GM19324 (cell line): ENCODE measurements around the gene CXCR3.
"Not testable (repeated sequence)": the region's sequence is repeated elsewhere in the genome, so short reads cannot be mapped to it uniquely, and the experiment has no call there.

Source experiments
- ATAC-seq: cut with Tn5 transposase; IDR thresholded peaks from one replicate; pipeline ENCODE4 v1.9.1; 2021; ENCODE audit warnings: mild to moderate bottlenecking, moderate library complexity; ENCODE audit not compliant: unreplicated experiment, low FRiP score

The CXCR3 gene

DNA sequence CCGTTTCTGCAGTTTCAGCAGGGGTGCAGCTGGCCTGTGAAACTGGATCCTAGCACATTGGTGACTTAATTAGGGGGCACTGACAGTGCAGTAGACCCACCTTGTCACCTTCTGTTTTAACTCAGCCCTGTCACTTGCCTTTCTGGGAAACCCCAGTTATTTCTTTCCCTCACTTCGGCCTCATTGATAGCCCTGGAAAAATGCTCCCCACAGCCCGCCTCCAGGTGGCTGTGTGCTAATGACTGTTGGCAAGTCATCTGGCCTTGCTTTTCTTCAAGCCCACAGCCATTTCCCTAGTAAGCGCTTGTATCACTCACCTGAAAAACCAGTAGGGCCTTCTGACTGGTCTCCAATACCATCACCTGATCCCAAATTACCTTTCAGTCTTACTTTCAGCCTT is 3.3 kb downstream of the CXCR3 start:
- no peak for ATAC-seq

DNA sequence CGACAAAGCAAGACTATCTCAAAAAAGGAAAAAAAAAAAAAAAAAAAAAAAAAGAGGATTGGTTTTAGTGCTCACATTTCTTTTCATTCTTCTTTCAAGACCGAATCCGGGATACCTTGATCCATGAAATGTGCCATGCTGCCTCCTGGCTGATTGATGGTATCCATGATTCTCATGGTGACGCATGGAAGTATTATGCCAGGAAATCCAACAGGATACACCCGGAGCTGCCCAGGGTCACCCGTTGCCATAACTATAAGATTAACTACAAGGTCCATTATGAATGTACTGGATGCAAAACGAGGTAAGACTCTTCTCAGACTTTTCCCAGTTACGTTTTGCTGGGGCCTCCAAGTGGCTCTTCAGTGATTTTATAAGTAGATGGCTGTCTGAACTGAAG is 6.1 kb downstream of the CXCR3 start:
- no peak for ATAC-seq

DNA sequence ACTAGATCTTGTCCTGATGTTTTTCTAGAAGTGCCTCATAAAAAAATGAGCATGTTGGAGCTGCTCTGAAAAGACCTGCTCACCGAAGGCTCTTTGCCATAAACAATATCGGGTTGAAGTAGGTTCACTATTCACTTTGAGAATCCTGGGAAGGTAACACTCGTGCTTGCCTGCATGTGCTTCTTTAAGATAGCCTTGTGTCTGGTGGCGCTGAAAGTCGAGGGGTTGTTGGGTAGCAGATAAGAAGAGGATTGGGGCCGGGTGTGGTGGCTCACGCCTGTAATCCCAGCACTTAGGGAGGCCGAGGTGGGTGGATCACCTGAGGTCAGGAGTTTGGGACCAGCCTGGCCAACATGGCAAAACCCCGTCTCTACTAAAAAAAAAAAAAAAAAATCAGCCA is 6.6 kb downstream of the CXCR3 start:
- ATAC-seq, result not testable (repeated sequence)

DNA sequence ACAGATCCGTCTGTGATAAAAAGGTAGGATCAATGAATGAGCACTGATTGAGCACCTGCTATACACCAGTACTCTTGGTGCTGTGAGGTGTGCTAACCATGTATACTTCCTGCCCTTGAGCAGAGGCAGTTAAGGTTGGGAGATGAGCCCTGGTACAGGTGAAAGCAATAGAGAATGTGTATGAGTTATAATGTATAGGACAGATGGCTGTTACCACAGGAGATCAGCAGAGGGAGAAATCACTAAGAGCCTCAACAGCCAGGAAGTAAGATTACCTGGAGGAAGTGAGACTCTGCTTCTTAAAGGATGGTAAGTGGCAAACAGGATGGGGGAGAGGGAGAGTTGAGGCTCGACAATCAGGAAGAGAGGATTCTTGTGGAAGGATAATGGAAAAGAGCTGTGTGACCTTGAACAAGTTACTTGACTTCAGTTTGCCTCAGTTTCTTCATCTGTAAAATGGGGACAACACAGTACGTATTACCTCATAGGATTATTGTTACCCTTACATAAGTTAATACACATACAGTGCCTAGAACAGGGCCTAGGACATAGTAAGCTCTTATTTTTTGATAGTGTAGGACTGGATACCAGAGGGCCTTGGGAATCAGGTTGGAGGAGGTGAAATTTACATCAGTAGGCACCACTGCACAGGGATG is 9.1 kb downstream of the CXCR3 start:
- no peak for ATAC-seq

DNA sequence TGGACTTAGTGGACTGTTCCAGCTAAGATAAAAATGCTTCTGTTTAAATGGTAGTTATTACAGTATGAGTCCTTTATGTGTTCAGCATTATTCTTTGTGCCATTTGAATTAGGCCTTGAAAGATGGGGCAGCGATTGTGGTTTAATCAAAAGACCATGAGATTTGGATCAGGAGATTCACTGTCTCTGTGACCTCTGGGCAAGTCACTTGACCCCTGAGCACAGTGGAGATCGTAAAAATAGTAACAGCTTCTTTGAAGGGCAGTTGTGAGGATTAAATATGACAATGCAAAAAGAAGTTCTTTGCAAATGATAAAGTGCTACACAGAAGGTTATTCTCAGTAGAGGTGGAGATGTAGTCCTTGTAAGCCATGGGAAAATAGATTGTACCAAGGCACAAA is 10.8 kb downstream of the CXCR3 start:
- ATAC-seq, result no peak

DNA sequence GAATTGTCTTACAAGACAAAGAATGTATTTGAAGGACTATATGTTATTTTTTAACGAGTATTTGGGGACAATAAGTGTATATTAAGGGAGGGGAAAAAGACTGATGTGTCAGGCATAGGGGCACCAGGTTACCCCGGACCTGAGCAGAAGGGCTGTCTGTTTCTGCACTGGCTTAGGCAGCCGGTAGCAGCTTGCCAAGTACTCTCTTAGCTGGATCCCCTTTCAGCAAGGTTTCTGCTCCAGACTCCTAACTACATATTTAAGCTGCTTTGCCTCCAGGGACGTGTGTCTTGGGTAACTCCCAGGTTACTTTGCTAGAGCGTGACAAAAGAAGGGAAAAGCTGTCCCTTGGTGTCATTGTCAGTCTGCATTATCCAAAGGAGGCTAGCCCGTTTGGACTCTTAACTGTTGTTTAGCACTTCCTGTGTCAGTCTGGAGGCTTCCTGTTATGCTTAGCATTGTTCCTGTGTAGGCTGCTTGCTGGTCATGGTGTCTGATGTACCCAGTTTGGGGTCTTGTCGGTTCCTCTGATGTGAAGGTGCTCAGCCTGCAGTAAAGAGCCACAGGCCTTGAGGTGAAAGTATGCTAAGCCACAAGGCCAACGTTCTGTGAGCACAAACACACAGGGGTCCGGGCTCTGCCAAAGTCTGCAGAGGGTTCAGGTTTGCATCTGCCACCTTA is 11.6 kb downstream of the CXCR3 start:
- no peak for ATAC-seq

DNA sequence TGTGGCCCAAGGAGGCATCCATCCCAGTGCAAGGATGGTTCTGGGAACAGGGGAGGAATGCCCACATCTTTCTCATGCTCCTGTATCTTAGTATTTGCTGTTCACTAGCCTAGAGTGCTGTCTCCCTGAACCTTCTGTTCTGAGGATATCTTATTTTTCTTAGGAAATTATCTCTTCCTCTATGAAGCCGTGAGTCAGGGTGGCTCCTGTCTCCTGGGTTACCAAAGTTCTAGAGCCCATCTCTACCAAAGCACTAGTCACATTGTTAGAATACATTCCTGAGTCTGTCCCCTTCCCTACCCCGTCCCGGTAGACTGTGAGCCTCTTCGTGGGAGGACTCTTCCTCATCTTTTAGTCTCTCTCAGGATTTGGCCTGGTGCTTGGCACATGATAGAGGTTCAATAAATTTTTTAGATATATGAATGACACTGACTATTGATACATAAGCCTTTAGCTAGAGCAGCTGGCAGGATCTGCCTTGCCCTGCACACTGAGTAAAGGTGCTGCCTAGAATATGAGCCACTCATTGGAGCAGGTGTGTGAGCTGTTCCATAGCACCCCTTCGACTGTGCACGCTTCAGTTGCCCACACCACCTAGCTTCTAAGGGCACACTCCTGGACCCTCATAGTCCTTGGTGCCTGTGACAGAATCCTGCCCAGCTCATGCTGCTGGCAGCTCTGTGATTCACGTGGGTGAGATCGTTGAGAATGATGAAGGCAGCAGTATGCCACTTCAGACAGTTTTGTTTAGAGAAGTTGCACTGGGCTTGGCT is 13.3 kb downstream of the CXCR3 start:
- no peak for ATAC-seq

DNA sequence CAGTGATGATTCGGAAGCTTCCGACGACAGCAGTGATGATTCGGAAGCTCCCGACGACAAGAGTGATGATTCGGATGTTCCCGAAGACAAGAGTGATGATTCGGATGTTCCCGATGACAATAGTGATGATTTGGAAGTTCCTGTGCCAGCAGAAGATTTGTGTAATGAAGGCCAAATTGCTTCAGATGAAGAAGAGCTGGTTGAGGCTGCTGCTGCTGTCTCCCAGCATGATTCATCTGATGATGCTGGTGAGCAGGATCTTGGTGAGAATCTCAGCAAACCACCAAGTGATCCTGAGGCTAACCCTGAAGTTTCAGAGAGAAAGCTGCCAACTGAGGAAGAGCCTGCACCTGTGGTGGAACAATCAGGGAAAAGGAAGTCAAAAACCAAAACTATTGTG is 14.2 kb downstream of the CXCR3 start:
- no peak for ATAC-seq

DNA sequence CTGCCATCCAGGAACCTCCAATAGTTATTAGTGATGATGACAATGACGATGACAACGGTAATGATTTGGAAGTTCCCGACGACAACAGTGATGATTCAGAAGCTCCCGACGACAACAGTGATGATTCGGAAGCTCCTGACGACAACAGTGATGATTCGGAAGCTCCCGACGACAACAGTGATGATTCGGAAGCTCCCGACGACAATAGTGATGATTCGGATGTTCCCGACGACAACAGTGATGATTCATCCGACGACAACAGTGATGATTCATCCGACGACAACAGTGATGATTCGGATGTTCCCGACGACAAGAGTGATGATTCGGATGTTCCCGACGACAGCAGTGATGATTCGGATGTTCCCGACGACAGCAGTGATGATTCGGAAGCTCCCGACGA is 14.7 kb downstream of the CXCR3 start:
- ATAC-seq, result no peak

DNA sequence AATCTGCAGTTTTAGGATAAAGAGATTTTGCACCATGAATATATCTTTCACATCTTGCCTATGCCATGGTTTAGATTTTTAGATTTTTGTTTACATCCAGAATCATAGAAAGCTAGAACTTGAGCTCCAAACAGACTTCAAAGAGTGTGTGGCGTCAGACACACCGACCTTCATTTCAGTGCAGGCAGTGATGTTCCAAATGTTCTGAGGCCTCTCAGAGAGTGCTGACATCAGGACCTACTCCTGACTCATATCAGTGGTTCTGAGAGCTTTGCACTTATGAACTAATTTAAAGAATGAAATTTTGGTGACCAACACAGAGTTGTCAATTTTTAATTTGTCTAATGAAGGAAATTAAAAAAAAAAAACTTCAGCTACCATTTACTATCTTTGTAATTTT is 18.3 kb downstream of the CXCR3 start:
- no peak for ATAC-seq

DNA sequence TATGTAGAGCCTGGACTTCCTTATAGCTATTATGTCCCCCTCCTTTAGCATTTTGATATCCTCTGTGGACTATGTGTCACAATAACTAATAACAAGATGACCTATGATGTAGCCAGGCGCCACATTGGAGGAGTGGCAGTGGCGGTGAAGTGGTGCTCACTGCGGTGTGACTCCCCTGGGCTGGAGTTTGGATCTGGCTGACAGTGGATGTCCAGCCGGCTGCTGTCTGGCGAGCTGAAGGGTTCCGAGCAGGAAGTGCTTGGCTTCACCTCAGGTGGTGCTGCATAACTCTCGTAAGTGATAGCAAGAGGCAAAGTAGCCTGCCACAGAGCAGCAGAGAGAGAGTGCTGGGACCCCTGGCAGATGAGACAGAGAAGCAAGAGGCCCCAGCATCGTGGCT is 25.1 kb downstream of the CXCR3 start:
- not testable (repeated sequence) for ATAC-seq

DNA sequence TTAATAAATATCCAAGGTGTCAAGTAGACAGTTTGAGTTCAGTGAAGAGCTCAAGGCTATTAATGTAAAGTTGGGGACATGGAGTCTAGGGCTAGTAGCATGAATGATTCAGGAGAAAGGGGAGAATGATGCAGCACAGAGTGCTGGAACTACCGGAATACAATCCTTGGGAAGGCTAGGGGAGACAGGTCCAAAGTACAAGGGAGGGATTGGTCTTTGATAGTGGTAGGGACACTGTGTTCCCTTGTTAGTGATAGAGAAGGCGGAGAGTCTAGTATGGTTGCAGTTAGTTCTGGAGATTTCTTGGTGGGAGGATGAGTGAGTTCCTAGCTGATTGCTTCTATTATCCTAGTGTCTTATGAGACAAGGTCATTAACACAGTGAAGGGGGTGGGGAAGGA is 31.4 kb downstream of the CXCR3 start:
- ATAC-seq, result no peak

DNA sequence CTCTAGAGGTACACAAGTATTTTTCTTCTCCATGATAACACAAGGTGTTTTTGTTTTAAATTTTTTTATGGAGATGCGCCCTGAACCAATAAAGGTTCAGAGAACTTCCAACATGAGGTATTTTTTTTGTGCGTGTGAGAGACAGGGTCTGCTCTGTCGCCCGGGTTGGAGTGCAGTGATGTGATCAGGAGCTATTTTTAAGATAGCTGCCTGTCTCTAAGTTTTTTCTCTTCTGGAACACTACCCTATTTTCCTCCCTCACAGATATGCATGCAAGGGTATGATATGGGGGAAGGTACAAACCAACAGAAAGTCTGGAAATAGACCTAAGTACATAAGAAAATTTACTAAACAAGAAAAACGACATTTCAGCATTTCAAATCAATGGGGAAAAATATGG is 37.1 kb downstream of the CXCR3 start:
- no peak for ATAC-seq

DNA sequence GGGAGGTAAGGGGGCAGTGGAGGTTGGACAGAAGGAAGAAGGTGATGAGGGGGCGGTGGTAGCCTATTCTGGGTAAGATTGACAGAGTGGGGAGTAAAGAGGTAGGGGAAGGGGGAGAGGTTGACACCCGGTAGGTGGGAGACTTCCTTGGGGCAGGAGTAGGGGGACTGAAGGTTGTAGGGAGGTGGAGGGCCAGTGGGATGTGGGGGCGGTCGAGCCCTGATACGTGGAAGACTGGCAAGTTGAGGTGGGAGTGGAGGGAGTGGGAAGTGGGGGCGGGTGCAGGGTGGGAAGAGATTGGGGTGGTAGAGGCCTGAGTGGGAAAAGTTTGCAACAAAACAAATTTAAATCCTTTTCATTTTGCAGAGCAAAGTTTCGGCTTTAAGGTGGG is 38.3 kb downstream of the CXCR3 start:
- ATAC-seq, result no peak

DNA sequence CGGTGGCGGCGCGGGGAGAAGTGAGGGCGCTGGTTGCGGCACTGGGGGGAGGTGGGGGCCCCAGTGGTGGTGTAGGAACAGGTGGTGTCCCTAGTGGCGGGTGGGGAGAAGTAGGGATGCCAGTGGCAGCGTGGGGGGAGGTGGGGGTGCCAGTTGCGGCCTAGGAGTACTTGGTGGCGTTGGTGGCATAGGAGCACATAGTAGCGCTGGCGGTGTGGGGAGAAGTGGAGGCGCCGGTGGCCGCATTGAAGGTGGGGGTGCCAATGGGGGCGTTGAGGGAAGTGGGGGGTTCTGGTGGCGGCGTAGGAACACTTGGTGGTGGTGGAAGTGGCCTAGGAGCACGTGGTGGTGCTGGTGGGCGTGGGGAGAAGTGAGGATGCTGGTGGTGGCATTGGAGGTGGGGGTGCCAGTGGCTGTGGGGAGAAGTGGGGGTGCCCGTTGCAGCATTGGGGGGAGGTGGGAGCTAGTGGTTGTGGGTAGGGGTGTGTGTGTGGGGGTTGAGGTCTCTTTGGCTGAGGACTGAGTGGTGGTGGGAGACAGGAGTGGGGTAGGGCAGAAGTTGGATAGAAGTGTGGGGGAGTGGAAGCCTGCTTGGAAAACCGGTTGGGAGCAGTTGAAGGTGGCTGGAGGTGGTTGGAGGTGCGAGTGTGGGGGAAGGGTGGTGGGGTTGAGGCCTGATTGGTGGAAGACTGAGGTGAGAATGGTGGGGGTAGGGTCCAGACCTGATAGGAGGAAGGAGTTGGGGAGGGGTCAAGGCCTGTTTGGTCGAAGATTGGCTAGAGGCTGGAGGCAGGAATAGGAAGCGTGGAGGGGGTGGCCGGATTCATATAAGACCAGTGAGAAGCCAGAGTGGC is 38.9 kb downstream of the CXCR3 start:
- no peak for ATAC-seq

DNA sequence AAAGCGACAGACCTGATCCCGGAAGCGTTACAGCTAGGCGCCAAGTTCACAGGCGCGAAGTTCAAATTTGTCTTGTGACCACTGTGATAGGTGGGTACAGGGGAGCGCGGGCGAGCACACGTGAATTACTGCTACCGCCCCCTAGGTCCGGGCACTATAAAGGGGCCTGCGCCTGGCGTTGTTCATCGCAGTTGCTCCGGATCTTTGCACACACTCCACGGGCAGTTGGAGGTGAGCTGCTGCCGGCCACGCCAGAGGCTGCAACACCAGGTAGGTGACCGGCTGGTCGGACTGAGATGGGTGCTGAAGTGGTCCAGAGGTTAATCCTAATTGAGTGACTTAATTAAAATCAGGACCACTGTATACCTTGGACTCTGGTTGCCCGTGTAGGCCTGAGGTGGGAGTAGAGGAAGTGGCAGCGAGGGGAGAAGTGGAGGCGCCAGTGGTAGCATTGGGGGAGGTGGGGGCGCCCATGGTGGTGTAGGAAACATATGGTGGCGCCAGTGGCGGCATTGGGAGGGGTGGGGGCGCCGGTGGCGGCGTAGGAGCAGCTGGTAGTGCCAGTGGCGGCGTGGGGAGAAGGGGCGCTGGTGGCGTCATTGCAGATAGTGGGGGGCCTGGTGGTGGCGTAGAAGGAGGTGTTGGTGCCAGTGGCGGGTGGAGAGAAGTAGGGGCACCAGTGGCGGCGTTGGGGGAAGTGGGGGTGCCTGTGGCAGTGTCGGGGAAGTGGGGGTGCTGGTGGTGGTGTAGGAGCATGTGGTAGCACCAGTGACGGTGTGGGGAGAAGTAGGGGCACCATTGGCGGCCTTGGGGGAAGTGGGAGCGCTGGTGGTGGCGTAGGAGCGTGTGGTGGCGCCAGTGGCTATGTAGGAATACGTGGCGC is 39.8 kb downstream of the CXCR3 start, which contains the start of gene GCNA:
TSS of gene GCNA (plus strand) at position 185 of the 883 bp plus-strand sequence. CDS start 2,385 bp downstream, outside the sequence.
- no peak for ATAC-seq

DNA sequence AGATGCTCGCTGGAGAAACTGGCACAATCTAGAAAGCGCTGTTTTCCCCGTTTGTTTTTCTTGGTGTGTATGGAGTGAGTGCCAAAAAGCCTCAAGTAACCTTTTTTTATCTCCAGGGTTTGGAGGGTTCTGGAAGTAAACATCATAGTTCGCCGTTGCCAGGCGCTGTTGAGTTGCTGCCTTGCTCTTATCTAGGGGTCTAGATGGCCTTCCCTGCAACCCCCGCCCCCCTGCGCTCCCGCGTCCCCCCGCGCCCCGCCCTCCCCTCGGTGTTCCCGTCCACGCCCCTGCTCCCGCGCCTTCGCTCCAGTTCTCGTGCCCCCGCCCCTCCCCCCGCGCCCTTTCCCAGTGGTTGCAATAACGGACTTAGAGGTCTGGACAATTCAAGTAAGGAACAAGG is 40.6 kb downstream of the CXCR3 start:
- ATAC-seq, result no peak

DNA sequence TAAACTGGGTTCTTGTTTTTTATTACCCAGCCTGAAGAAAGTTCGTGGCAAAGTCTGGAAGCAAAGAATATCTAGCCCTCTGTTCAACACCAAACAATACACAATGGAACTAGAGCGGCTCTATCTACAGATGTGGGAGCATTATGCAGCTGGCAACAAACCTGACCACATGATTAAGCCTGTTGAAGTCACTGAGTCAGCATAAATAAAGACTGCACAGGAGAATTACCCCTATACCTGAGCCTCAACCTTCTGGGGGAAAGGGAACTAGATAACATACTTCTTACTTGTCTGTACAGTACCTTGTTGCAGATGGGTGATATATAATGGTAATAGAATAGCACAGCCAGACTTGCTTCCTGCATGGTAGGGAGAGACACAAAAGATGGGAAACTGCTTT is 44.7 kb downstream of the CXCR3 start:
- no peak for ATAC-seq

DNA sequence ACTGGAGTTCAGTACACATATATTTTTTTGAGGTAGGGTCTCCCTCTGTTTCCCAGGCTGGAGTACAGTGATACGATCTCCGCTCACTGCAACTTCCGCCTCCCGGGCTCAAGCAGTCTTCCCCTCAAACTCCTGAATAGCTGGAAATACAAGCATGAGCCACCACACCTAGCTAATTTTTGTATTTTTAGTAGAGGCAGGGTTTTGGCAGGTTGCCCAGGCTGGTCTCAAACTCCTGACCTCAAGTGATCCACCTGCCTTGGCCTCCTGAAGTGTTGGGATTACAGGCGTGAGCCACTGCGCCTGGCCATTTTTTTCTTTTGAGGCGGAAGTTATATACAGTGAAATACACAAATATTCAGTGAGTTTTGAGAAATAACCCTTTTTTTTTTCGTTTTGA is 46.9 kb downstream of the CXCR3 start:
- ATAC-seq, result not testable (repeated sequence)
